GM15510 (cell line): ENCODE data around the gene KCNT2.

Source experiments
- POLR2A ChIP-seq: IDR thresholded peaks from 3 replicates; pipeline ENCODE4 v1.6.1; 2011; ENCODE audit warnings: borderline replicate concordance; ENCODE audit not compliant: insufficient read length; ENCODE audit errors: extremely low read depth

KCNT2 gene

GRCh38 chr1:196607981-196608380 is 259 bp downstream of the KCNT2 start:
- TF ChIP-seq POLR2A: no peak

DNA sequence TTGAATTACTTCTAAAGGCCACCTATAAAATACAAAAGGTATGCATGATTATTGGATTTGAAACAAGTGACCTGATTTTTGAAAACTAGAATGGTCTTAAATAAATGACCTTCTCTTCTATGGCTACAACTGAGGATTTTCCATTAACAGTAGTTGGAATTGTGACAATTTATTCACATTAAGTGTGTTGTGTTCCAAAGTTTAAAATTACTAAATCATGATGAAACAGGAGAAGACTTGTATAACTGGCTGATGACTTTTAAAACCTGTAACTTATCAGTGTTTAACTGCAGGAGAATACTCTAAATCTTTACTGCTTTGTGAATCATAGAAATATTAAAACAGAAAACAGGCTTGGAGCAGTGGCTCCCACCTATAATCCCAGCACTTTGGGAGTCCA is 4.6 kb downstream of the KCNT2 start:
- no peak for TF ChIP-seq POLR2A

DNA sequence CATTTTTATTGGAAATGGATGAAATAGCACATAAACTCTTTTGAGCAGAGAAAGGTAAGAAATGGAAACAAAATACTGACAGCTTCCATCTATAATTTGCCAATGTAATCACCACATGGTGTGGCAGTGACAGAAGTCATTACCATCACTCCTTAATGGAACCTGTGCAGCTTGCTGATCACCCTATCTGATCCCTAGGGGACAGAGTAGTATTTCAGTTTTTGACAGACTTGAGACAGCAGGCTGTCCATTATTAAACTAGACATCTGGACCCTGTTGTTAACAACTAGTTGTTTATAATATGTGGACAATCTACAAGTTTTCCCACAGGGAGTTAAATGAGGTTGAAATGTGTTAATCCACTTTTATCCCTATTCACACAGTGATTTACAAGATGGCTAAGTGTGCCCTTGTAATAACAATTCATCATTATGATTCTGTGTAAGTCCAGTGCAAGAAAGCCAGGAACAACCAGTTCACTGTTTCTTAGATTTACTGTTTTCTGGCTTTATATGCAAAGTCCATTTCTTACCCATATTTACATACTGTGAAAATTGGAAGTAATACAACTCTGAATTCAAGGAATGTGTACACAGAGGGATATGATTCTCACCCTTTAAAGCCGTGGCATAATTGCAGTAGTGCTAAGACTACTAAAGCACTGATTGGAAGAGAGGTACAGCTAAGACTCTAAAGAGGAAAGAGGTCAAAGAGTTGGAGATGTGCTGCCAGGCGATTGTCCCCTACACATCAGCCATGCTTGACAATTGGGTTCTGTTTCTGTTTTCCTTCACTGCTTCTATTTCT is 9.1 kb downstream of the KCNT2 start:
- TF ChIP-seq POLR2A: no peak

GRCh38 chr1:196594700-196595099 is 13.5 kb downstream of the KCNT2 start:
- no peak for TF ChIP-seq POLR2A

DNA sequence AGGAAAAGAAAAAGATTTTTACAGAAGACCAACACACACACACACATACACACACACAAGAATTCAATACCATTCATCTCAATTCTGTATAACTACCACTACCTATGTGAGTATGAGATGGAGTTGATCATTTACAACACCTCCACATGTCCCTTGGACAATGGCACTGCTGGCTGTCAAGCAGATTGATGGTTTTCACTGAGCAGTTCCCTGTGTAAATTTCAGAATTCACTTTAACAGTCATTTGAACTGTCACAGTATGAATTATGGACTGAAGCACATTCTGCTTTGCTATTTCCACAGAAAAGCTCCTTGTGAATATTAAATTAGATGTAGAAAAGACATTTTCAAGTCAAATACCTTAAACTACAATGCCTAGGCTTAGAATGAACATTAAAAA is 14.3 kb downstream of the KCNT2 start:
- no peak for TF ChIP-seq POLR2A

DNA sequence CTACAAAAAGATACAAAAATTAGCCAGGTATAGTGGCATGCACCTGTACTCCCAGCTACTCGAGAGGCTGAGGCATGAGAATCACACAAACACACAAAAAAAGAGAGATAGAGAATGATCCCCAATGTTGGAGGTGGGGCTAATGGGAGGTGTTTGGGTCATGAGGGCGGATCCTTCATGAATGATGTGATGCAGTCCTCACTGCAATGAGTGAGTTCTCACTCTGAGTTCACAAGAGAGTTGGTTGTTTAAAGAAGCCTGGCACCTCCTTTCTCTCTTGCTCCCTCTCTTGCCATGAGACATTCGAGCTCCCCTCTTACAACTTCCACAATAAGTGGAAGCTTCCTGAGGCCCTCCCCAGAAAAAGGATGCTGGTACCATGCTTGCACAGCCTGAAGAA is 17.3 kb downstream of the KCNT2 start:
- TF ChIP-seq POLR2A: no peak

DNA sequence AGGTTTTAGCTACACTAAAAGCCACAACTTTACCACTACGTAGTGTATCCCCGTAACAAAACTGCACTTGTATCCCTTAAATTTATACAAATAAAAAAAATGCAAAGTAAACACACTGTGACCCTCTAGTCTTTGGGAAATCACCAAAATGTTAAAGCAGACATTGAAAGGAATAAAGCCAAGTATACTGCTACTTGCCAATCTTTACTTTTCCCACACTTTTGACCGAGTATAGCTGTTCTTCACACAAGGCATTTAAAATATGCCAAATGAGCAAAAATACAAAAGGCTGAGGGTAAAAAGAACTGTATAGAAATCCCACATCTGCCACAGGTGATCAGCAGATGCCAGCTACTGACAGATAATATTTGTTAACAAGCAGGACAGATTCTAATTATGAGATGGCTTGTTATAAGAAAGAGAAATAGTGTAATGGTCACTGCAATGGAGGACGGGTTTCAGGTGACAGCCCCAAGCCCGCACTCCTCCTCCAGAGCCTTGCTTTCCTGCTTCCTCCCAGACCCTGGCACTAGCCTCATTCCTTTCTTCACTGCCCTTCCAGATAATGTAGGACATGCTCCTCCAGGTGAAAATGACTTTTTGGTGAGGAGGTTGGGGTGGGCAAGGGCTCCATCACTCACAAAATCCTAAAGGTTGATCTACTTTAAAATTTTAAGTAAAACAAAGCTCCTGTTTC is 18.1 kb downstream of the KCNT2 start:
- TF ChIP-seq POLR2A: no peak

DNA sequence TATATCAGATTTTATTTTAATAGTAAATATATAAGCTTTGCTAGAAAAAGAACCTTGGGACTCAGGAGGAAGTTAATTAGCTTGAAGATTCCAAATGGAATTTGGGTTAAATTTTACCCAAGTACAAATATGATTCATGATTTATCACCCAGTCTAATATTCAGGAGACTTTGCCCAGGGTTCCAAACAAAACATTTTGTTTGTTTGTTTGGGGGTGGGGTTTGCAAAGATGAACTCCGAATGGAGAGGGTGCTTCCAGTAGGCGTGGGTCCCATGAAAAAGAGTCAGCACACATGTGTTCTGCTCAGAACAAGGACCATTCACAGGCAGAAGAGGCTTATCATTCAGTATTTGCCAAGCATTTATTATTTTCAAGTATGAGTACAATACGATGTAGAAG is 23.5 kb downstream of the KCNT2 start:
- TF ChIP-seq POLR2A: no peak

DNA sequence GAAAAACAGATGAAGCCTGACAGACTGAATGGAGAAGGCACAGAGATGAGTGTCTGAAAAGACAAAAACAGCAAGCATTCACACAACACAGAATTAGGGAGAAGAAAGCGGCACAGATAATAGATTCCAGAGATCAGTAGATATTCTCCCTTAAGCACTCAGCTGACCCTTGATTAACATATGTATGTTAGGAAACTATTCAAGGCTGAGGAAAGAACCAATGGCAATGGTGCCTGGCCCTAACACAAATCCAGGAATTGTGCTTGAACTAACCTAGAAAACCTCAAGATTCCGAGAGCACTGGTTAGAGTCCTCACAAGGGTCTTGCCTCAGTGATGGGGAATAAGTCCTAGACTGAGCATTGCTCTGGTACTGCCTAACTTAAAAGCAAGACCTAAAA is 30.9 kb downstream of the KCNT2 start:
- TF ChIP-seq POLR2A: no peak

DNA sequence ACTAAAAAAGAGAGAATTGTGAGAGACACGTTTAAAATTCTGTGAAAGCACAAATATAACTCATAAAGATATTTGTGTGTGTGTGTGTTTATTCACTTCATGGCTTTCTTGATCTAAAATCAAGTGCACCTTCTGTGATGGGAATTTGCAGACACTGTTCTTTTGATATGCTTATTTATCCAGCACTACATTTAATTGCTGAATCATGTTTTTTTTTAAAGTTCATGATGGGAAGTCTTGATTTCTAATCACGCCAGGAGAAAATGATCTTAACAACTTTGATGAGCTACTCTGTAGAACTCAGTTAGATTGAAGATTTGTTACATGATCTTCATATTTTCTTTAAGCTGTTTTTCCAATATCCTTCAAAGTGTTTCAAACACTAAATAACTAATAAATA is 35.0 kb downstream of the KCNT2 start:
- TF ChIP-seq POLR2A: no peak

GRCh38 chr1:196567238-196567637 is 41.0 kb downstream of the KCNT2 start:
- no peak for TF ChIP-seq POLR2A

- no peak for TF ChIP-seq POLR2A
Observed at GRCh38 chr1:196563768-196564167, 44.5 kb downstream of the KCNT2 start.

- TF ChIP-seq POLR2A: no peak
Observed at GRCh38 chr1:196559314-196559713, 48.9 kb downstream of the KCNT2 start.

GRCh38 chr1:196558411-196558810 is 49.8 kb downstream of the KCNT2 start:
- TF ChIP-seq POLR2A: no peak

DNA sequence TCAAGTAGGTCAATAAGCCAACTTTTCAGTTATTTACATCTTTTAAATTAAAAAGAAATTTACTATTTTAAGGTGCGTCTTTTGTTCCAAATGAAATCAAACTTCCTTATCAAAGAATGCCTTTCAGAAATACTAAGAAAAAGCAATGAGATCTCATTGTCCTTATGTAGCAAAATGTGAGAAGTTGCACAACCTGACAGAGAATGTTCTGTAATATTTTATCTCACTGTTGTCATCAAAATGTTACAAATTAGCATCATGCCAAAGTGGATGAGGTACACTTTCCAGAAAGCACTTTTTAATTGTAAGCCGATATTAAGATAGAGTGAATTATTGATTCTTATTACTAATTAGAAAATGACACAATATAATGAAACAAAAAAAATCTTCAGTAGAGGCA is 50.4 kb downstream of the KCNT2 start:
- TF ChIP-seq POLR2A: no peak

GRCh38 chr1:196550731-196551130 is 57.5 kb downstream of the KCNT2 start:
- no peak for TF ChIP-seq POLR2A
